GM23248 (cell line): ENCODE data around the gene GATAD2A.

Experiments used
- EZH2 ChIP-seq: fragments of 200-600 bp; sonication (generic); IDR thresholded peaks from 2 replicates; pipeline ENCODE4 v1.6.1; 2018; ENCODE audit warnings: antibody characterized with exemption, mild to moderate bottlenecking; ENCODE audit not compliant: insufficient read depth, poor library complexity, severe bottlenecking
- EZH2phosphoT487 ChIP-seq: fragments of 200-600 bp; sonication (generic); IDR thresholded peaks from 2 replicates; pipeline ENCODE4 v1.6.1; 2018; ENCODE audit warnings: antibody characterized with exemption, moderate library complexity, mild to moderate bottlenecking, low read depth; ENCODE audit not compliant: insufficient read depth

GRCh38 chr19:19460761-19461265 is 55.3 kb downstream of the GATAD2A start:
- TF ChIP-seq EZH2 (no peak), EZH2phosphoT487 (no peak)
